KOPT-K1 (cell line): ENCODE measurements around the gene SALL1.

Experiments
- H3K27ac ChIP-seq: fragments of 200-600 bp; sonication (generic); 2 replicates; pipeline ENCODE4 v1.5.1; 2016; ENCODE audit warnings: antibody characterized with exemption, mild to moderate bottlenecking, low read depth, low read length; ENCODE audit not compliant: poor library complexity, severe bottlenecking
- H3K36me3 ChIP-seq: fragments of 200-600 bp; sonication (generic); 2 replicates; pipeline ENCODE4 v1.5.1; 2017; ENCODE audit warnings: antibody characterized with exemption, mild to moderate bottlenecking, low read length, moderate library complexity; ENCODE audit not compliant: insufficient read depth
- H3K9me3 ChIP-seq: fragments of 200-600 bp; sonication (generic); 2 replicates; pipeline ENCODE4 v1.5.1; 2017; ENCODE audit warnings: antibody characterized with exemption, low read length, mild to moderate bottlenecking; ENCODE audit not compliant: insufficient read depth, poor library complexity, severe bottlenecking

The SALL1 gene

GRCh38 chr16:51151961-51152663 is 1.0 kb upstream of the SALL1 start:
- Histone ChIP-seq H3K36me3 (no peaks in the 10 kb centered on the region), H3K9me3 (peaks cover 39% of the 10 kb centered on the region), H3K27ac (no peak overlapping the region)

- H3K36me3 ChIP-seq = no peaks in the 10 kb centered on the region
- no peak overlapping the region for H3K27ac ChIP-seq
- H3K9me3 ChIP-seq = peaks cover 39% of the 10 kb centered on the region
Measured at GRCh38 chr16:51151435-51151960, 428 bp upstream of the SALL1 start.

- peaks cover 34% of the 10 kb centered on the region for H3K9me3 ChIP-seq
- H3K27ac ChIP-seq = no peak overlapping the region
- H3K36me3 ChIP-seq = no peaks in the 10 kb centered on the region
Measured at GRCh38 chr16:51150165-51150887, 744 bp downstream of the SALL1 start.

- Histone ChIP-seq H3K27ac (no peak overlapping the region), H3K9me3 (peaks cover 29% of the 10 kb centered on the region), H3K36me3 (no peaks in the 10 kb centered on the region)
Measured at GRCh38 chr16:51149721-51150164, 1.3 kb downstream of the SALL1 start.

- Histone ChIP-seq H3K27ac (no peak overlapping the region), H3K9me3 (peaks cover 25% of the 10 kb centered on the region), H3K36me3 (no peaks in the 10 kb centered on the region)
Measured at GRCh38 chr16:51149251-51149661, 1.8 kb downstream of the SALL1 start.

- no peaks in the 10 kb centered on the region for H3K36me3 ChIP-seq
- H3K27ac ChIP-seq = no peak overlapping the region
- peaks cover 20% of the 10 kb centered on the region for H3K9me3 ChIP-seq
Measured at GRCh38 chr16:51148678-51149228, 2.3 kb downstream of the SALL1 start.

- H3K36me3 ChIP-seq = no peaks in the 10 kb centered on the region
- H3K27ac ChIP-seq = no peak overlapping the region
- H3K9me3 ChIP-seq = peaks cover 12% of the 10 kb centered on the region
Measured at GRCh38 chr16:51147776-51148677, 3.0 kb downstream of the SALL1 start.

- Histone ChIP-seq H3K36me3 (no peaks in the 10 kb centered on the region), H3K9me3 (no peaks in the 10 kb centered on the region), H3K27ac (no peak overlapping the region)
Measured at GRCh38 chr16:51146256-51146924, 4.7 kb downstream of the SALL1 start.

- H3K9me3 ChIP-seq = no peaks in the 10 kb centered on the region
- no peaks in the 10 kb centered on the region for H3K36me3 ChIP-seq
- H3K27ac ChIP-seq = no peak overlapping the region
Measured at GRCh38 chr16:51144203-51144602, 6.9 kb downstream of the SALL1 start.

- Histone ChIP-seq H3K9me3 (no peaks in the 10 kb centered on the region), H3K27ac (no peak overlapping the region), H3K36me3 (no peaks in the 10 kb centered on the region)
Measured at GRCh38 chr16:51143196-51143977, 7.7 kb downstream of the SALL1 start.

- H3K9me3 ChIP-seq = no peaks in the 10 kb centered on the region
- no peaks in the 10 kb centered on the region for H3K36me3 ChIP-seq
- no peak overlapping the region for H3K27ac ChIP-seq
Measured at GRCh38 chr16:51141541-51141940, 9.5 kb downstream of the SALL1 start.

- no peak overlapping the region for H3K27ac ChIP-seq
- H3K9me3 ChIP-seq = no peaks in the 10 kb centered on the region
- no peaks in the 10 kb centered on the region for H3K36me3 ChIP-seq
Measured at GRCh38 chr16:51141106-51141505, 10.0 kb downstream of the SALL1 start.

- H3K27ac ChIP-seq = no peak overlapping the region
- no peaks in the 10 kb centered on the region for H3K36me3 ChIP-seq
- H3K9me3 ChIP-seq = no peaks in the 10 kb centered on the region
Measured at GRCh38 chr16:51140112-51140511, 11.0 kb downstream of the SALL1 start.

GRCh38 chr16:51139568-51139967 is 11.5 kb downstream of the SALL1 start:
- no peaks in the 10 kb centered on the region for H3K9me3 ChIP-seq
- H3K36me3 ChIP-seq = no peaks in the 10 kb centered on the region
- no peak overlapping the region for H3K27ac ChIP-seq
